Omental fat pad (tissue), 4 donors: ENCODE measurements around the gene NUMB. TPM values are rescaled to one million over a fixed set of nuclear protein-coding genes. Genes with fewer than 3 reads are reported as not detected.

Source experiments
- ATAC-seq: fragments of 150-250 bp; one replicate; pipeline ENCODE4 v1.9.1; 2016; ENCODE audit warnings: mild to moderate bottlenecking, moderate library complexity; ENCODE audit not compliant: low FRiP score
- DNase-seq: peaks from one replicate; pipeline ENCODE4 v3.0.0-alpha.2; 2019; ENCODE audit warnings: low spot score
- CTCF ChIP-seq, 3 donors: fragments of 450-650 bp; IDR thresholded peaks; one replicate each; pipeline ENCODE4 v1.5.1; 2016 to 2017; ENCODE audit warnings: antibody characterized with exemption in 3 of 3, mild to moderate bottlenecking in 3 of 3, moderate library complexity in 2 of 3
- total RNA-seq, 4 donors: library from RNA; depleted of rRNA; stranded (reverse); fragments of >200 nt; gene quantifications; one replicate each; pipeline ENCODE4 v1.1.0, GENCODE V29; 2016

NUMB gene
- total RNA-seq, 4 donors from 2014 or later = 48.2 to 95.4 (median 62.8) TPM

GRCh38 chr14:73286598-73286997, 171.7 kb downstream of the NUMB start:
- no peak for TF ChIP-seq CTCF (IDR thresholded peaks at IDR 0.05)

GRCh38 chr14:73285979-73286378, 172.4 kb downstream of the NUMB start:
- no peak for DNase-seq
- ATAC-seq = no peak
- no peak for TF ChIP-seq CTCF (IDR thresholded peaks at IDR 0.05)

More at GRCh38 chr14:73286598-73286997, 171.7 kb downstream of the NUMB start:
- ATAC-seq (no peak), DNase-seq (no peak)

GRCh38 chr14:73283608-73284379, 174.6 kb downstream of the NUMB start:
- ATAC-seq = no peak
- no peak for DNase-seq
- TF ChIP-seq CTCF (IDR thresholded peaks at IDR 0.05) = no peak

GRCh38 chr14:73280903-73281302, 177.4 kb downstream of the NUMB start:
- no peak for DNase-seq
- no peak for ATAC-seq
- TF ChIP-seq CTCF (IDR thresholded peaks at IDR 0.05) = no peak

DNA sequence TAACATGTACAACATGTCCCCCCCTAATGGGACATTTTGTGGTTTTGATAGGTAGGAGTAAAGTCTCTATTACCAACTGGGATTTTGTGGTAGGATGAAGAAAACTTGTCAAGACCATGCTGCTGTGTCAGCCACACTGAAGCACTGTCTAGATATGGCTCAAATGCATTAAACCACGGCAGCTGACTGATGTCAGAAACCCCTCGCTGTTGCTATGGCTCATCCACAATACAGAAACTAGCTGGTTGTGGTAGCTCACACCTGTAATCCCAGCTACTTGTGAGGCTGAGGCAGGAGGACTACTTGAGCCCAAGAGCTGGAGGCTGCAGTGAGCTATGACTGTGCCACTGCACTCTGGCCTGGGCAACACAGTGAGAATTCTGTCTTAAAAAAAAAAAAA, 181.0 kb downstream of the NUMB start:
- no peak for TF ChIP-seq CTCF (IDR thresholded peaks at IDR 0.05)
- DNase-seq (no peak), ATAC-seq (no peak)

GRCh38 chr14:73276836-73277235, 181.5 kb downstream of the NUMB start:
- ATAC-seq = peak; percentile 35
- no peak for TF ChIP-seq CTCF (IDR thresholded peaks at IDR 0.05)
- no peak for DNase-seq

DNA sequence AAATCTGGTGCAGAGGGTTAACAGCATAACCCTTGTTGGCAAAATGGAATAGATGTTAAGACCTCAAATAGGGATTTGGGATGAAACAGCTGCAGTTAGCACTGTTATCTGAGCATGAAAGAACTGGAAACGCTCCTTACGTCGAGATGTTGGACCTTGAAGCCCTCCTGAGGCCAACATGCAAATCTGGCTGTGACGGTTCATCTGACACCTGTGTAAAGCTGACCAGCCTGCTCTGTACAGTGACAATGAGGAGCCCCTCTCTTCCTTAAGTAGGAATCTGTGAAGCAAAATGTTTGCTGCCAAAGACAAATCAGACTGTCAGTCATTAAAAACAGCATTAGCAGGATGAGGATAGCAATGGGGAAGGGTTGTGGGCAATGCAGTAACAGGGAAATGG, 184.5 kb downstream of the NUMB start:
- TF ChIP-seq CTCF (IDR thresholded peaks at IDR 0.05) = no peak
- DNase-seq (no peak), ATAC-seq (no peak)
